HepG2 (cell line): ENCODE results near the gene GIPC1. TPM values are rescaled to one million over a fixed set of nuclear protein-coding genes. Genes with fewer than 3 reads are reported as not detected.

Experiments
- ATAC-seq: fragments of 200-7000 bp; cut with Tn5 transposase; 3 replicates; pipeline ENCODE4 v1.9.1; 2020; ENCODE audit warnings: mild to moderate bottlenecking, moderate library complexity
- BruUV-seq: library from RNA; stranded (reverse); fragments of 400-500 nt; replicated peaks from 2 replicates; lab custom pipeline; 2021; lab: Mats Ljungman, UMichigan
- CTCF ChIA-PET: fragments of 300-600 bp; formaldehyde crosslinking; extraction: SDS; loops from one replicate; lab custom pipeline; 2021; ENCODE audit warnings: low total read pairs, inconsistent platforms, low intra/inter-chr PET ratio; lab: Yijun Ruan, JAX
- POLR2A ChIA-PET: fragments of 350-600 bp; sonication (Branson Sonifier 250); formaldehyde crosslinking; loops from one replicate; lab custom pipeline; 2020; ENCODE audit warnings: antibody characterized with exemption, inconsistent platforms; lab: Yijun Ruan, JAX
- DNase-seq: peaks from one replicate; pipeline ENCODE4 v3.0.0-alpha.2; 2015; ENCODE audit warnings: low spot score
- FAIRE-seq: peaks from 3 replicates; lab custom pipeline; 2011; peaks lifted over from hg19 to GRCh38; lab: Jason Lieb, UNC
- H2AFZ ChIP-seq: one replicate; pipeline ENCODE4 v1.6.1; 2011; ENCODE audit warnings: low read length, inconsistent platforms
- H3K27ac ChIP-seq: fragments of 300-600 bp; 3 replicates; pipeline ENCODE4 v1.8.0; 2011; ENCODE audit warnings: mixed run types, mild to moderate bottlenecking, mixed read lengths, low read length, inconsistent platforms; ENCODE audit not compliant: insufficient read depth; ENCODE audit errors: extremely low read length
- H3K27me3 ChIP-seq, 2 experiments: fragments of 200-600 bp in 1 of 2; 2 replicates in 1 of 2; 3 replicates in 1 of 2; pipeline versions ENCODE4 v1.6.0 to v1.8.0; 2011; ENCODE audit warnings: low read length in 2 of 2, mild to moderate bottlenecking in 2 of 2, moderate library complexity in 2 of 2, inconsistent platforms in 1 of 2; ENCODE audit not compliant: insufficient read depth in 2 of 2, control insufficient read depth in 1 of 2
- H3K36me3 ChIP-seq, 2 experiments: fragments of 200-600 bp in 1 of 2; replicated peaks in 1 of 2; 2 replicates in 1 of 2; 3 replicates in 1 of 2; pipeline versions ENCODE4 v1.5.1 to v1.8.0; 2011; ENCODE audit warnings: low read length in 2 of 2, inconsistent platforms in 1 of 2; ENCODE audit not compliant: insufficient read depth in 2 of 2, control insufficient read depth in 1 of 2
- H3K4me1 ChIP-seq: 2 replicates; pipeline ENCODE4 v1.5.1; 2012; ENCODE audit warnings: low read length, inconsistent platforms; ENCODE audit not compliant: insufficient read depth
- H3K4me2 ChIP-seq: 2 replicates; pipeline ENCODE4 v1.6.0; 2011; ENCODE audit warnings: low read depth, low read length, inconsistent platforms
- H3K4me3 ChIP-seq, 3 experiments: fragments of 200-600 bp in 1 of 3; sonication (generic), shearing (Covaris generic) in 1 of 3; replicated peaks in 1 of 3; 2 replicates each; pipeline ENCODE4 v1.5.1; 2011 to 2016; ENCODE audit warnings: low read length in 3 of 3, inconsistent platforms in 2 of 3, low read depth in 2 of 3, mild to moderate bottlenecking in 2 of 3, control low read depth in 1 of 3, mixed read lengths in 1 of 3; ENCODE audit not compliant: insufficient read depth in 1 of 3
- H3K79me2 ChIP-seq: one replicate; pipeline ENCODE4 v1.6.1; 2011; ENCODE audit warnings: low read length, inconsistent platforms; ENCODE audit not compliant: insufficient read depth
- H3K9ac ChIP-seq: 2 replicates; pipeline ENCODE4 v1.6.0; 2011; ENCODE audit warnings: mild to moderate bottlenecking, low read depth, low read length, inconsistent platforms; ENCODE audit not compliant: insufficient read depth
- H3K9me3 ChIP-seq: 2 replicates; pipeline ENCODE4 v1.5.1; 2012; ENCODE audit warnings: mild to moderate bottlenecking, low read length
- H4K20me1 ChIP-seq: 2 replicates; pipeline ENCODE4 v1.6.0; 2011; ENCODE audit warnings: inconsistent platforms, mild to moderate bottlenecking, low read length, moderate library complexity; ENCODE audit not compliant: insufficient read depth
- BRD4 ChIP-seq: sonication (generic); formaldehyde crosslinking; IDR thresholded peaks from 2 replicates; pipeline ENCODE4 v1.4.0; 2020; ENCODE audit warnings: missing genetic modification reagents
- DNMT1 ChIP-seq: sonication (generic); formaldehyde crosslinking; IDR thresholded peaks from 2 replicates; pipeline ENCODE4 v1.5.1; 2020; ENCODE audit warnings: mild to moderate bottlenecking, missing genetic modification reagents
- DRAP1 ChIP-seq: IDR thresholded peaks from 2 replicates; pipeline ENCODE4 v1.6.1; 2016; ENCODE audit warnings: missing genetic modification reagents, missing compliant biosample characterization
- FOXA1 ChIP-seq, 2 experiments: fragments of 450-650 bp in 1 of 2; sonication (generic) in 1 of 2; formaldehyde crosslinking in 1 of 2; IDR thresholded peaks; 2 replicates each; pipeline versions ENCODE4 v1.4.0 to v1.6.1; 2016 to 2020; ENCODE audit warnings: missing genetic modification reagents in 1 of 2
- FOXP4 ChIP-seq: sonication (generic); formaldehyde crosslinking; IDR thresholded peaks from 2 replicates; pipeline ENCODE4 v1.4.0; 2020; ENCODE audit warnings: missing genetic modification reagents
- MYC ChIP-seq: sonication (generic); formaldehyde crosslinking; IDR thresholded peaks from 2 replicates; pipeline ENCODE4 v1.9.0; 2021; ENCODE audit warnings: missing genetic modification reagents, borderline replicate concordance
- NAIF1 ChIP-seq: sonication (generic); formaldehyde crosslinking; IDR thresholded peaks from 2 replicates; pipeline ENCODE4 v1.5.0; 2020; ENCODE audit warnings: mild to moderate bottlenecking, missing genetic modification reagents, borderline replicate concordance
- NPAS2 ChIP-seq: sonication (generic); formaldehyde crosslinking; IDR thresholded peaks from 2 replicates; pipeline ENCODE4 v1.8.0; 2022; ENCODE audit warnings: mild to moderate bottlenecking, missing genetic modification reagents, borderline replicate concordance
- POLR2A ChIP-seq, 2 experiments: IDR thresholded peaks; 2 replicates each; pipeline ENCODE4 v1.6.1; 2011; ENCODE audit warnings: low read depth in 2 of 2, low read length in 2 of 2, mild to moderate bottlenecking in 1 of 2, moderate library complexity in 1 of 2; ENCODE audit not compliant: insufficient read depth in 1 of 2
- RAD51 ChIP-seq: fragments of 450-650 bp; IDR thresholded peaks from 2 replicates; pipeline ENCODE4 v1.6.1; 2016; ENCODE audit warnings: borderline replicate concordance
- ZNF350 ChIP-seq: sonication (generic); formaldehyde crosslinking; IDR thresholded peaks from 2 replicates; pipeline ENCODE4 v1.4.0; 2020; ENCODE audit warnings: mild to moderate bottlenecking, low read depth, missing genetic modification reagents, borderline replicate concordance
- ZNF367 ChIP-seq: sonication (generic); formaldehyde crosslinking; IDR thresholded peaks from 2 replicates; pipeline ENCODE4 v1.4.0; 2020; ENCODE audit warnings: missing genetic modification reagents, borderline replicate concordance
- ZNF572 ChIP-seq: sonication (generic); formaldehyde crosslinking; IDR thresholded peaks from 2 replicates; pipeline ENCODE4 v1.5.1; 2020; ENCODE audit warnings: mild to moderate bottlenecking, missing genetic modification reagents
- ZNF629 ChIP-seq: sonication (generic); formaldehyde crosslinking; conservative IDR thresholded peaks from 2 replicates; pipeline ENCODE4 v1.5.0; 2020; ENCODE audit warnings: missing genetic modification reagents
- ZNF772 ChIP-seq: sonication (generic); formaldehyde crosslinking; IDR thresholded peaks from 2 replicates; pipeline ENCODE4 v1.5.0; 2020; ENCODE audit warnings: mild to moderate bottlenecking, missing genetic modification reagents
- WGBS: methylation state at CpG from one replicate; pipeline ENCODE4 v1.1.6; 2017; ENCODE audit warnings: low lambda C conversion rate; 5-methylcytosine and 5-hydroxymethylcytosine counted together
- in situ Hi-C: cut with HindIII; loops from 2 replicates; pipeline ENCODE4 v1.10.0; 2017; ENCODE audit warnings: low pct_unique_long_range_greater_than_20kb; ENCODE audit not compliant: extremely low pct_ligation_motif_present
- intact Hi-C: fragments of 100-400 bp; cut with micrococcal nuclease; formaldehyde crosslinking; loops from one replicate; pipeline ENCODE4 v1.10.0; 2022; ENCODE audit not compliant: unreplicated experiment
- polyA plus RNA-seq, 8 experiments: library from polyadenylated mRNA; depleted of rRNA in 3 of 8; stranded (reverse) in 7 of 8; unstranded in 1 of 8; fragments of >200 nt; fragmentation: Illumina TruSeq in 4 of 8; extraction: Trizol in 4 of 8; gene quantifications; 2 replicates each; pipeline versions ENCODE4 v1.2.1 to v1.2.3, GENCODE V29; 2011 to 2016; ENCODE audit warnings: low read depth in 4 of 8, missing spikeins in 1 of 8, mixed read lengths in 1 of 8; ENCODE audit not compliant: insufficient read depth in 1 of 8
- total RNA-seq, 5 experiments: library from RNA; depleted of rRNA; stranded (reverse); fragments of >200 nt; fragmentation: Illumina TruSeq; extraction: Trizol; gene quantifications; 2 replicates each; pipeline ENCODE4 v1.2.3, GENCODE V29; 2016; ENCODE audit warnings: low read depth in 1 of 5
- TF ChIP-seq, protein P1 (sequence below): sonication (generic); formaldehyde crosslinking; IDR thresholded peaks from 2 replicates; pipeline ENCODE4 v1.8.1; 2022; ENCODE audit warnings: mild to moderate bottlenecking, missing genetic modification reagents
- TF ChIP-seq, protein P2 (sequence below): sonication (generic); formaldehyde crosslinking; IDR thresholded peaks from 2 replicates; pipeline ENCODE4 v1.5.1; 2020; ENCODE audit warnings: missing genetic modification reagents, mild to moderate bottlenecking, borderline replicate concordance

Gene GIPC1
- total and polyA plus RNA-seq, 2 of the 13 experiments (the other 11 are each of a cell fraction or from before 2014, with no cell fraction given) = 27.1 to 48.1 TPM

DNA sequence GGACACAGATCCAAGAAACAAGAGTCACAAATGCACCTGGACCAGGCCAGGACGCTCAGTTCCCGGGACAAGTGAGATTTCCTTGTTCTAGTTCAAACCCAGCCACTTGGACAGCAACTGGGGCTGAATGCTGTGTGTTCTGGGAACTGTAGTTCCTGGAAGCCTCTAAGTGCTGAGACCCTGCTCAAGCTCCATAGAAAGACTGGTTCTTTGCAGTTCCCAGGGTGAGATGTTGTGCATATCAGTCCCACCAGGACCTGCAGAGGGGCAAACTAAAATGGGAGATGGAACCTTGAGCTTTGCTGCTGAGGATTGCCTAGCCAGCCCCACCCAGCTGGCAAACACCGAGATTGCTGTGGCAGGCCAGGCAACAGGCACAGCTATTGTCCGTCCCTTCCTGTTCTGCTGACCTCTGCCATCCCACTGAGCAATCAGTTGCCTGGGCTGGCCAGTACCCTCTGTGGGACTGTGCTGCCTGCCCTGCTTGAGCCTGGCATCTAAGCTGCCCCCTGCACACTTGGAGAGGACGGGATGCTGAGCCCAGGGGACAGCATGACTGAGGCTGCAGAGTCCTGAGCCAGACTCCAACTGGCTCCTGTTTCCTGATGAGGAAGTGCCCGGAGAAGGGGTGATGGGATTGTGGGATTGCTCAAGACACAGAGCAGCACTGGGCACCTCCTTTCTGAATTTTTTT is 1.4 kb upstream of the GIPC1 start:
- BruUV-seq = no TSS peak
- in situ Hi-C loops (no loop called here), intact Hi-C loops (no loop called here)
- H2AFZ ChIP-seq = peak overlapping the region; percentile 38
- DNase-seq (peak; percentile 74), FAIRE-seq (peak; percentile 84), ATAC-seq (peak; percentile 64)
- WGBS = 3% methylated on average over 3 of the region's 6 CpGs
- H3K9me3 ChIP-seq = no peaks in the 10 kb centered on the region
- H3K79me2 ChIP-seq = peaks cover 13% of the 10 kb centered on the region
- H3K4me2 ChIP-seq = peak overlapping the region; percentile 95
- ChIA-PET POLR2A (interaction anchor here (0.6 to 8.5 kb wide), 6 partner anchors 8 to 709 kb away, joined by 3 to 123 read pairs (median 4); partner anchors contain the start of gene DNAJB1), CTCF (no interaction called here)
- H3K27me3 ChIP-seq = no peaks in the 10 kb centered on the region
- no peaks in the 10 kb centered on the region for H4K20me1 ChIP-seq
- H3K36me3 ChIP-seq = no peaks in the 10 kb centered on the region
- H3K4me1 ChIP-seq = peaks cover 41% of the 10 kb centered on the region
- H3K9ac ChIP-seq = peak overlapping the region; percentile 58
- peak overlapping the region; percentile 32 to 72 (median 49) for H3K4me3 ChIP-seq
- peak overlapping the region; percentile 45 for H3K27ac ChIP-seq
- TF ChIP-seq FOXA1 (IDR thresholded peaks at IDR 0.05) = no peak
- 0 out of 2 replicates have a peak, but pooled peaks have one; percentile 45 for TF ChIP-seq FOXA1 (CRISPR knock-in tag; IDR thresholded peaks at IDR 0.05)
- TF ChIP-seq NPAS2 (CRISPR knock-in tag) = no peak
- TF ChIP-seq, protein P1, sequence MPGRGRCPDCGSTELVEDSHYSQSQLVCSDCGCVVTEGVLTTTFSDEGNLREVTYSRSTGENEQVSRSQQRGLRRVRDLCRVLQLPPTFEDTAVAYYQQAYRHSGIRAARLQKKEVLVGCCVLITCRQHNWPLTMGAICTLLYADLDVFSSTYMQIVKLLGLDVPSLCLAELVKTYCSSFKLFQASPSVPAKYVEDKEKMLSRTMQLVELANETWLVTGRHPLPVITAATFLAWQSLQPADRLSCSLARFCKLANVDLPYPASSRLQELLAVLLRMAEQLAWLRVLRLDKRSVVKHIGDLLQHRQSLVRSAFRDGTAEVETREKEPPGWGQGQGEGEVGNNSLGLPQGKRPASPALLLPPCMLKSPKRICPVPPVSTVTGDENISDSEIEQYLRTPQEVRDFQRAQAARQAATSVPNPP = no peak
- TF ChIP-seq ZNF350 (CRISPR knock-in tag) = no peak
- TF ChIP-seq RAD51 = no peak
- TF ChIP-seq BRD4 = peak; percentile 69; the same call in 1 of the 2 replicates
- TF ChIP-seq POLR2A (IDR thresholded peaks at IDR 0.05; ENCODE audit: insufficient read depth in 1 of 2, low read depth in 2 of 2, low read length in 2 of 2) = peak; percentile 37 to 41; a peak in 1 of 4 replicates
- 0 out of 2 replicates have a peak, but pooled peaks have one; percentile 70 for TF ChIP-seq ZNF772 (CRISPR knock-in tag)
- 0 out of 2 replicates have a peak, but pooled peaks have one; percentile 49 for TF ChIP-seq MYC (CRISPR knock-in tag)
- 0 out of 2 replicates have a peak, but pooled peaks have one; percentile 39 for TF ChIP-seq FOXP4 (CRISPR knock-in tag)
- no peak for TF ChIP-seq DNMT1 (CRISPR knock-in tag)
- TF ChIP-seq, protein P2, sequence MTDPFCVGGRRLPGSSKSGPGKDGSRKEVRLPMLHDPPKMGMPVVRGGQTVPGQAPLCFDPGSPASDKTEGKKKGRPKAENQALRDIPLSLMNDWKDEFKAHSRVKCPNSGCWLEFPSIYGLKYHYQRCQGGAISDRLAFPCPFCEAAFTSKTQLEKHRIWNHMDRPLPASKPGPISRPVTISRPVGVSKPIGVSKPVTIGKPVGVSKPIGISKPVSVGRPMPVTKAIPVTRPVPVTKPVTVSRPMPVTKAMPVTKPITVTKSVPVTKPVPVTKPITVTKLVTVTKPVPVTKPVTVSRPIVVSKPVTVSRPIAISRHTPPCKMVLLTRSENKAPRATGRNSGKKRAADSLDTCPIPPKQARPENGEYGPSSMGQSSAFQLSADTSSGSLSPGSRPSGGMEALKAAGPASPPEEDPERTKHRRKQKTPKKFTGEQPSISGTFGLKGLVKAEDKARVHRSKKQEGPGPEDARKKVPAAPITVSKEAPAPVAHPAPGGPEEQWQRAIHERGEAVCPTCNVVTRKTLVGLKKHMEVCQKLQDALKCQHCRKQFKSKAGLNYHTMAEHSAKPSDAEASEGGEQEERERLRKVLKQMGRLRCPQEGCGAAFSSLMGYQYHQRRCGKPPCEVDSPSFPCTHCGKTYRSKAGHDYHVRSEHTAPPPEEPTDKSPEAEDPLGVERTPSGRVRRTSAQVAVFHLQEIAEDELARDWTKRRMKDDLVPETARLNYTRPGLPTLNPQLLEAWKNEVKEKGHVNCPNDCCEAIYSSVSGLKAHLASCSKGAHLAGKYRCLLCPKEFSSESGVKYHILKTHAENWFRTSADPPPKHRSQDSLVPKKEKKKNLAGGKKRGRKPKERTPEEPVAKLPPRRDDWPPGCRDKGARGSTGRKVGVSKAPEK (CRISPR knock-in tag) = 0 out of 2 replicates have a peak, but pooled peaks have one; percentile 30
- TF ChIP-seq NAIF1 (CRISPR knock-in tag) = 0 out of 2 replicates have a peak, but pooled peaks have one; percentile 23
- no peak for TF ChIP-seq ZNF367 (CRISPR knock-in tag)
- 0 out of 2 replicates have a peak, but pooled peaks have one; percentile 13 for TF ChIP-seq ZNF572 (CRISPR knock-in tag)
- TF ChIP-seq DRAP1 (CRISPR knock-in tag) = 0 out of 2 replicates have a peak, but pooled peaks have one; percentile 21
- peak; percentile 21; the same call in 1 of the 2 replicates for TF ChIP-seq ZNF629
